SH-SY5Y (cell line): ENCODE results near the gene HES7.

ENCODE experiments used
- GATA2 ChIP-seq: IDR thresholded peaks from 2 replicates; pipeline ENCODE4 v1.6.1; 2011; ENCODE audit warnings: mild to moderate bottlenecking, low read depth, low read length
- GATA3 ChIP-seq: IDR thresholded peaks from 2 replicates; pipeline ENCODE4 v1.6.1; 2011; ENCODE audit warnings: low read depth, mild to moderate bottlenecking, low read length, moderate library complexity

HES7 gene

GRCh38 chr17:8117980-8118768 lies 5.7 kb downstream of the HES7 start, which contains the start of gene ALOXE3:
ALOXE3 (minus strand) TSS chr17:8118514; CDS start chr17:8117990, 524 bp downstream.
- peak; percentile 79 for TF ChIP-seq GATA2
- TF ChIP-seq GATA3: no peak

GRCh38 chr17:8117367-8117979 lies 6.4 kb downstream of the HES7 start:
- TF ChIP-seq GATA3 (no peak), GATA2 (peak; percentile 91)

- no peak for TF ChIP-seq GATA2
- TF ChIP-seq GATA3: no peak
Measured at GRCh38 chr17:8116776-8117175, 7.1 kb downstream of the HES7 start.

GRCh38 chr17:8110907-8111306 lies 13.0 kb downstream of the HES7 start:
- TF ChIP-seq GATA3: no peak
- no peak for TF ChIP-seq GATA2

- TF ChIP-seq GATA3 (no peak), GATA2 (no peak)
Measured at GRCh38 chr17:8110456-8110804, 13.5 kb downstream of the HES7 start.

GRCh38 chr17:8109661-8110455 lies 14.0 kb downstream of the HES7 start:
- no peak for TF ChIP-seq GATA2
- no peak for TF ChIP-seq GATA3

GRCh38 chr17:8108972-8109660 lies 14.8 kb downstream of the HES7 start:
- TF ChIP-seq GATA3: no peak
- no peak for TF ChIP-seq GATA2

GRCh38 chr17:8105957-8106398 lies 17.9 kb downstream of the HES7 start:
- TF ChIP-seq GATA2: no peak
- no peak for TF ChIP-seq GATA3

GRCh38 chr17:8104911-8105310 lies 19.0 kb downstream of the HES7 start:
- no peak for TF ChIP-seq GATA2
- TF ChIP-seq GATA3: no peak

GRCh38 chr17:8103549-8103948 lies 20.4 kb downstream of the HES7 start:
- no peak for TF ChIP-seq GATA3
- TF ChIP-seq GATA2: no peak

- TF ChIP-seq GATA2 (no peak), GATA3 (no peak)
Measured at GRCh38 chr17:8101721-8102120, 22.2 kb downstream of the HES7 start.

- no peak for TF ChIP-seq GATA2
- TF ChIP-seq GATA3: no peak
Measured at GRCh38 chr17:8100763-8101162, 23.1 kb downstream of the HES7 start.

- TF ChIP-seq GATA3 (no peak), GATA2 (no peak)
Measured at GRCh38 chr17:8100111-8100510, 23.8 kb downstream of the HES7 start.

GRCh38 chr17:8096541-8096940 lies 27.4 kb downstream of the HES7 start:
- TF ChIP-seq GATA2 (no peak), GATA3 (no peak)
